ENCODE data around the gene SAE1.

- TF ChIP-seq, protein P1, sequence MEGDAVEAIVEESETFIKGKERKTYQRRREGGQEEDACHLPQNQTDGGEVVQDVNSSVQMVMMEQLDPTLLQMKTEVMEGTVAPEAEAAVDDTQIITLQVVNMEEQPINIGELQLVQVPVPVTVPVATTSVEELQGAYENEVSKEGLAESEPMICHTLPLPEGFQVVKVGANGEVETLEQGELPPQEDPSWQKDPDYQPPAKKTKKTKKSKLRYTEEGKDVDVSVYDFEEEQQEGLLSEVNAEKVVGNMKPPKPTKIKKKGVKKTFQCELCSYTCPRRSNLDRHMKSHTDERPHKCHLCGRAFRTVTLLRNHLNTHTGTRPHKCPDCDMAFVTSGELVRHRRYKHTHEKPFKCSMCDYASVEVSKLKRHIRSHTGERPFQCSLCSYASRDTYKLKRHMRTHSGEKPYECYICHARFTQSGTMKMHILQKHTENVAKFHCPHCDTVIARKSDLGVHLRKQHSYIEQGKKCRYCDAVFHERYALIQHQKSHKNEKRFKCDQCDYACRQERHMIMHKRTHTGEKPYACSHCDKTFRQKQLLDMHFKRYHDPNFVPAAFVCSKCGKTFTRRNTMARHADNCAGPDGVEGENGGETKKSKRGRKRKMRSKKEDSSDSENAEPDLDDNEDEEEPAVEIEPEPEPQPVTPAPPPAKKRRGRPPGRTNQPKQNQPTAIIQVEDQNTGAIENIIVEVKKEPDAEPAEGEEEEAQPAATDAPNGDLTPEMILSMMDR (IDR thresholded peaks at IDR 0.05), result no peak
- TF ChIP-seq EZH2 (IDR thresholded peaks at IDR 0.05; ENCODE audit: borderline replicate concordance, insufficient read depth, low read depth, low read length, poor library complexity, severe bottlenecking), result no peak
Measured at GRCh38 chr19:47120470-47121067, 10.1 kb upstream of the SAE1 start.
